Frontal cortex (tissue), 4 donors: Measurements from ENCODE around the gene C10orf71. TPM values are rescaled to one million over a fixed set of nuclear protein-coding genes. Genes with fewer than 3 reads are reported as not detected.

Source experiments
- DNase-seq, 2 donors: peaks; one replicate each; pipeline ENCODE4 v3.0.0; 2012; ENCODE audit warnings: low spot score in 2 of 2
- FAIRE-seq: peaks from 2 replicates; lab custom pipeline; 2012; peaks lifted over from hg19 to GRCh38; lab: Jason Lieb, UNC
- total RNA-seq: library from RNA; depleted of rRNA; stranded (reverse); fragments of >200 nt; gene quantifications from one replicate; pipeline ENCODE4 v1.2.3, GENCODE V29; 2014
- donor health status: control.
- donor health status: control.
- donor health status: control.

C10orf71 gene
- total RNA-seq, 1 donor from 2014 or later: not detected

DNA sequence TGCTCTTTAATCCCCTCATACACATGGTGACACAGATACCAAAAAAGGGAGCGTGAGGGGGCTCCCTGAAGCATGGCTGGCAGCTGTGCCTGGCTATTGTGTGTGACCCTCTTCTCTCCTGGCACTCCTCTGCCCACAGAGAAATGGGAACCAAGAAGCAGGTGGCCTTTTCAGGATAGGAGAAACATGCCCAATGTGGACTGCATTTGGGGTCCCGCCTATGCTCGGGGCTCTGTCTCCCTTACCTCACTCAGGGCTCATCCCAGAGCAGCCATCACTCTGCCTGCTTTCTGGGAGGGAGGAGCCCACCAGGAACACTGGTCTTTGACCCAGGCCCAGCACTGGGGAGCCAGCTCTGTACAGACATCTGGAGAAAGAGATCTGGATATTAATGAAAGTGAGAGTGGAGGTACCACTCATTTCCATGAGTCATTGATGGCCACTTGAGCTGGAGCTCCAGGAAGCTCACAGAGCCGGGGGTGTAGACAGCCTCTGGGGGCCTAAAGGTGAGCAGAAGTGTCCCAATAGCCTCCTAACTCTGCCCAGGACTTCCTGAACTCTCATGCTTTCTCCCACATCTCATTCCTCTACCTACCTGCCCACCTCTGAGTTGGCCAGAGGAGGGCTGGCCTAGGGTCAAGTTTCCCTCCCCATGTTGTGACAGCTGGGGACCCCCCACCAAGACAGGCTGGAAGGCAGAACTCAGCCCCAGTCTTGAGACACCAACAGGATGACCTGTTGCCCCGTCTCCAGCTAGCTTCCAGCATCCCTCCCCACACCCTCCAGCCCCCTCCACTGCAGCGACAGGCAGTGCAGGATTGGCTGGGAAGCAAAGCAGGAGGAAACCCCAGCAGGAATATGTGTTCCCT is 54.3 kb downstream of the C10orf71 start:
- DNase-seq: no peak
- no peak for FAIRE-seq

GRCh38 chr10:49353895-49354566 is 55.1 kb downstream of the C10orf71 start:
- no peak for DNase-seq
- no peak for FAIRE-seq

GRCh38 chr10:49354593-49354992 is 55.6 kb downstream of the C10orf71 start:
- DNase-seq (no peak), FAIRE-seq (no peak)

DNA sequence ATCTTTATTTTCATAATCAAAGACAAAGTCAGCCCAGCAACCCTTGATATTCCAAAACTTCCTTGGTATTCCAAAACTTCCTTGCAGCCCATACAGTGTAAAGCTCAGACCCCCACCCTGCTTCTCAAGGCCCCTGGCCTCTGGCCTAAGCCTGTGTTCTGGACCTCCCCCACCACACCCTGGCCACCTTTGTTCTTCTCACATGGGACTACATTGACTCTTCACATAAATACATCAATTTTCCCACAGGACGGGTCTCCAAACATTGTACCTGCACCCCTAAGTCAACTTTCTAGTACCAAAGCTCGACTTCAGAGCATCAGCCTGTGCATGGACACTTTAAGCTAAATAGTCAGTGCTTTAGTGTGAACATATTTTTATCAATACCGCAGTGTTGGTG is 56.3 kb downstream of the C10orf71 start:
- FAIRE-seq (no peak), DNase-seq (no peak)

GRCh38 chr10:49356181-49356580 is 57.2 kb downstream of the C10orf71 start:
- no peak for DNase-seq
- FAIRE-seq: no peak

GRCh38 chr10:49356944-49357343 is 58.0 kb downstream of the C10orf71 start:
- FAIRE-seq (no peak), DNase-seq (no peak)

- DNase-seq (no peak), FAIRE-seq (no peak)
Measured at GRCh38 chr10:49357910-49358309, 58.9 kb downstream of the C10orf71 start.

GRCh38 chr10:49359349-49360270 is 60.6 kb downstream of the C10orf71 start:
- no peak for DNase-seq
- FAIRE-seq: no peak

- DNase-seq (no peak), FAIRE-seq (no peak)
Measured at GRCh38 chr10:49360271-49361177, 61.6 kb downstream of the C10orf71 start.

GRCh38 chr10:49361178-49361554 is 62.2 kb downstream of the C10orf71 start:
- DNase-seq: no peak
- FAIRE-seq: no peak

- DNase-seq (no peak), FAIRE-seq (no peak)
Measured at GRCh38 chr10:49361735-49362568, 63.0 kb downstream of the C10orf71 start.

GRCh38 chr10:49362596-49363260 is 63.8 kb downstream of the C10orf71 start:
- no peak for DNase-seq
- no peak for FAIRE-seq

DNA sequence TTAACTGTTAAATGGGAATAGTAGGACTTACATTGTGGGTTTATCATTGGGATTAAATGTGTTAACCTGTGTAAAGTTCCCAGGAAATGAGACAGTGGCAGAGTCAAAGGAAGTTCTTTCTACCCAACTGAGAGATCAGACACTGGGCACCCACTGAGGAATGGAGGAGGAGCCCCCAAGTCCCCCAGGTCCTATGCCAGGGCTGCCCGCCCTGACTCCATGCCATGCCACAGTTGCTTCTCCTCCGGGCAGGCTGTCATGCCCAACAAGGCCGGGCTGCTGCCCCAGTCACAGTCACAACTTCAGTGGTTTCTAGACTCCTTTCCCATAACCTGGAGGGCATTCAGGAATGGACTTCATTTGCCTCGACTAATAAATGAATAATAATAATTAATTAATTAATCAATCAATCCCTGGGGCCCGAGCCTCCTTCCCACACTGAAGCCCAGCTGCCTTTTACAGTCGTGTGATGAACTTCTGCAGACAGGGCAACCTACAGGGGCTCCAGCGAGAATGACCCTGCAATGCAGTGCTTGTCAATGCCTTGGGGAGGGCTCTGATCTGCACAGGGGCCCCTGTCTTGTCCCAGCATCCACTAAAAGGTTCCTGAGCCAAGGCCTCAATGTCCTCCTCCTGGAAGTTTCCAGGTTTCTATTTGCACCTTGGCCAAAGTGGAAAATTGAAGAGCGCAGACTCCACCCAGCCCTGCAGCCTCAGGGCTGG is 64.5 kb downstream of the C10orf71 start:
- no peak for FAIRE-seq
- no peak for DNase-seq

GRCh38 chr10:49364051-49364450 is 65.1 kb downstream of the C10orf71 start:
- DNase-seq: no peak
- FAIRE-seq: no peak

DNA sequence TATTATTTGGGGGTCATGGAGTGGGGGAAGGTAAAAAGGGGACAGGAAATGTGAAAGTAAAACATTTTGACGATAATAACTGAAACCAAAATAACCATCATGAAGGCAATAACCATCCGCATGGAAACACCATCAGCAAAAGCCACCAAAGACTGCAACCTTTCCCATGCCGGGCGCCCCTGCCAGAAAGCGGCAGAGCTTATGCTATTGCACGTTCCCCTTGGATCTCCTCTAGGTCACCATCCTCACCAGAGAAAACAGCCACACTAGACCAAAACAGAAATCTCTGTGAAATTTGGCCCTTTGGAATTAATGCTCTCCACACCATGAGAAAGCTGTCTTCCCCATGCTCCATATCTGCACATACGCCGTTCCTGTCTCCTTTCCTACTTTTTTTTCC is 65.8 kb downstream of the C10orf71 start:
- FAIRE-seq: no peak
- DNase-seq: no peak

GRCh38 chr10:49365275-49365674 is 66.3 kb downstream of the C10orf71 start:
- DNase-seq (no peak), FAIRE-seq (no peak)

GRCh38 chr10:49365675-49366415 is 66.9 kb downstream of the C10orf71 start:
- DNase-seq (no peak), FAIRE-seq (no peak)
